Keratinocyte (primary cell): ENCODE results near the gene NHERF2.

Experiments
- CTCF ChIP-seq, 3 experiments: IDR thresholded peaks in 1 of 3; conservative IDR thresholded peaks in 1 of 3; optimal IDR thresholded peaks in 1 of 3; 2 replicates in 2 of 3; 3 replicates in 1 of 3; pipeline versions ENCODE3 to v1.5.1; 2011; ENCODE audit warnings: low read length in 3 of 3, mild to moderate bottlenecking in 3 of 3, moderate library complexity in 2 of 3, control low read depth in 1 of 3, inconsistent platforms in 1 of 3; ENCODE audit not compliant: insufficient read depth in 2 of 3; ENCODE audit errors: extremely low read depth in 1 of 3
- EZH2 ChIP-seq: IDR thresholded peaks from one replicate; pipeline ENCODE4 v1.6.1; 2012; ENCODE audit warnings: inconsistent platforms, mild to moderate bottlenecking, low read length, moderate library complexity

- TF ChIP-seq CTCF (optimal IDR thresholded peaks at IDR 0.05 in 1 of 3, IDR thresholded peaks at IDR 0.05 in 1 of 3, conservative IDR thresholded peaks at IDR 0.05 in 1 of 3; ENCODE audit: extremely low read depth in 1 of 3, insufficient read depth in 2 of 3, low read length in 3 of 3), result no peak
- TF ChIP-seq EZH2, result no peak
These were observed 4.4 kb downstream of the NHERF2 start for GRCh38 chr16:2031081-2031577.
